Psoas muscle (tissue), 8 donors: ENCODE measurements around the gene FDX2. TPM values are rescaled to one million over a fixed set of nuclear protein-coding genes. Genes with fewer than 3 reads are reported as not detected.

Source experiments
- ATAC-seq, 4 donors: fragments of 200-7000 bp; cut with Tn5 transposase; one replicate each; pipeline ENCODE4 v1.9.1; 2020; ENCODE audit warnings: moderate library complexity in 3 of 4, mild to moderate bottlenecking in 2 of 4
- DNase-seq, 2 donors: peaks; one replicate each; pipeline ENCODE4 v3.0.0-alpha.2; 2020
- H3K27ac ChIP-seq: fragments of 200-600 bp; one replicate; pipeline ENCODE4 v1.8.0; 2022
- H3K27me3 ChIP-seq, 3 donors: fragments of 200-600 bp in 1 of 3; one replicate each; pipeline versions ENCODE4 v1.6.1 to v1.8.0; 2013 to 2022; ENCODE audit warnings: low read length in 2 of 3, mild to moderate bottlenecking in 2 of 3, moderate library complexity in 1 of 3; ENCODE audit not compliant: insufficient read depth in 3 of 3
- H3K36me3 ChIP-seq, 2 donors: fragments of 200-600 bp in 1 of 2; one replicate each; pipeline versions ENCODE4 v1.6.1 to v1.8.0; 2013 to 2022; ENCODE audit warnings: low read depth in 1 of 2, mild to moderate bottlenecking in 1 of 2, moderate library complexity in 1 of 2; ENCODE audit not compliant: insufficient read depth in 1 of 2
- H3K4me1 ChIP-seq: fragments of 200-600 bp; one replicate; pipeline ENCODE4 v1.8.0; 2022
- H3K4me3 ChIP-seq: fragments of 200-600 bp; one replicate; pipeline ENCODE4 v1.8.0; 2022; ENCODE audit warnings: mild to moderate bottlenecking
- H3K9me3 ChIP-seq: fragments of 200-600 bp; one replicate; pipeline ENCODE4 v1.8.0; 2022
- CTCF ChIP-seq: fragments of 200-600 bp; IDR thresholded peaks from one replicate; pipeline ENCODE4 v1.8.0; 2022; ENCODE audit warnings: antibody characterized with exemption
- WGBS, 3 donors: extraction: QIAGEN DNeasy Blood & Tissue Kit; methylation state at CpG; one replicate each; pipeline versions ENCODE4 v1.1.6 to v1.1.7; 2013; 5-methylcytosine and 5-hydroxymethylcytosine counted together
- intact Hi-C, 2 donors: fragments of 100-400 bp; cut with DNase I; formaldehyde crosslinking; loops; one replicate each; pipeline versions ENCODE4 v1.11.0 to v1.14.2; 2022
- polyA plus RNA-seq, 3 donors: library from polyadenylated mRNA; stranded (reverse); fragments of 200-250 nt; gene quantifications; one replicate each; pipeline ENCODE4 v1.2.3, GENCODE V29; 2013
- total RNA-seq, 4 donors: library from RNA; stranded (reverse); fragmentation: NEBNext Ultra II Directional in 2 of 4; extraction: Animal tissue kit (Norgen Biotek cat#: 25700) in 2 of 4; gene quantifications; one replicate each; pipeline versions ENCODE4 v1.2.1 to v1.2.4, GENCODE V29; 2021 to 2023
- donor health status: healthy with polysubstance abuse.
- donor health status: DM: no; HTN: no; CAD: no; lungs with moderate emphysema.
- donor health status: Bipolar disorder and iron deficiency.
- donor health status: healthy.
- donor health status: DM: yes; HTN: yes; CAD: no.
- donor health status: DM: no; HTN: no; CAD: no.
- donor health status: DM: no; HTN: no; CAD: no.
- donor health status: DM: yes; HTN: yes; CAD: no.

Gene FDX2
- total and polyA plus RNA-seq, 7 donors = 16.0 to 52.5 (median 21.8) TPM

GRCh38 chr19:10309423-10309822 is 6.4 kb downstream of the FDX2 start, which contains the start of gene ZGLP1:
ZGLP1 (minus strand) TSS chr19:10309815.
- H3K27me3 ChIP-seq = no peaks in the 10 kb centered on the region
- H3K4me3 ChIP-seq = no peak within 1 kb of the TSS
- intact Hi-C loops = no loop called here
- no peaks in the 10 kb centered on the region for H3K9me3 ChIP-seq
- TF ChIP-seq CTCF = no peak
- 83 to 93% (median 90%) methylated on average over 19 to 24 of the region's 24 CpGs for WGBS, 3 donors
- H3K27ac ChIP-seq = no peak within 1 kb of the TSS
- H3K4me1 ChIP-seq = no peaks in the 10 kb centered on the region
- no peak for ATAC-seq
- DNase-seq = no peak
- peaks cover 0 to 25% of the 10 kb centered on the region in 2 donors for H3K36me3 ChIP-seq

GRCh38 chr19:10306327-10306726 is 9.5 kb downstream of the FDX2 start:
- no peak for TF ChIP-seq CTCF
- 86 to 93% (median 89%) methylated on average over 5 of the region's 5 CpGs for WGBS, 3 donors
- no peak for ATAC-seq
- Histone ChIP-seq H3K36me3 (peaks cover 0 to 19% of the 10 kb centered on the region in 2 donors), H3K27ac (no peak overlapping the region), H3K4me1 (no peaks in the 10 kb centered on the region), H3K4me3 (no peak overlapping the region), H3K9me3 (no peaks in the 10 kb centered on the region), H3K27me3 (no peaks in the 10 kb centered on the region)
- intact Hi-C loops = no loop called here
- no peak for DNase-seq

GRCh38 chr19:10305139-10305806 is 10.5 kb downstream of the FDX2 start:
- Histone ChIP-seq H3K27me3 (peaks cover 0 to 4% (median 0%) of the 10 kb centered on the region in 3 donors), H3K9me3 (no peaks in the 10 kb centered on the region), H3K4me1 (no peaks in the 10 kb centered on the region), H3K36me3 (peaks cover 0 to 13% of the 10 kb centered on the region in 2 donors), H3K4me3 (no peak overlapping the region), H3K27ac (no peak overlapping the region)
- 76 to 79% (median 77%) methylated on average over 17 of the region's 17 CpGs for WGBS, 3 donors
- intact Hi-C loops = no loop called here
- ATAC-seq (peak in 1 of 4 donors; percentile 22), DNase-seq (peak in 1 of 2 donors; percentile 32)
- no peak for TF ChIP-seq CTCF

- no peak overlapping the region for H3K4me3 ChIP-seq
- DNase-seq (no peak), ATAC-seq (no peak)
- peaks cover 0 to 33% (median 13%) of the 10 kb centered on the region in 3 donors for H3K27me3 ChIP-seq
- peaks cover 0 to 4% of the 10 kb centered on the region in 2 donors for H3K36me3 ChIP-seq
- H3K27ac ChIP-seq = no peak overlapping the region
- TF ChIP-seq CTCF = no peak
- no peaks in the 10 kb centered on the region for H3K4me1 ChIP-seq
- intact Hi-C loops = no loop called here
- H3K9me3 ChIP-seq = no peaks in the 10 kb centered on the region
- 39 to 49% (median 46%) methylated on average over 14 of the region's 14 CpGs for WGBS, 3 donors
These were observed 16.0 kb downstream of the FDX2 start for GRCh38 chr19:10299545-10300458.
